ENCODE data around the gene NUPR2. TPM values are rescaled to one million over a fixed set of nuclear protein-coding genes. Genes with fewer than 3 reads are reported as not detected.
"Not testable (repeated sequence)": the region's sequence is repeated elsewhere in the genome, so short reads cannot be mapped to it uniquely, and the experiment has no call there.

Gene NUPR2
- total and polyA plus RNA-seq, 3 donors from 2014 or later, result 171 to 785 (median 227) TPM

DNA sequence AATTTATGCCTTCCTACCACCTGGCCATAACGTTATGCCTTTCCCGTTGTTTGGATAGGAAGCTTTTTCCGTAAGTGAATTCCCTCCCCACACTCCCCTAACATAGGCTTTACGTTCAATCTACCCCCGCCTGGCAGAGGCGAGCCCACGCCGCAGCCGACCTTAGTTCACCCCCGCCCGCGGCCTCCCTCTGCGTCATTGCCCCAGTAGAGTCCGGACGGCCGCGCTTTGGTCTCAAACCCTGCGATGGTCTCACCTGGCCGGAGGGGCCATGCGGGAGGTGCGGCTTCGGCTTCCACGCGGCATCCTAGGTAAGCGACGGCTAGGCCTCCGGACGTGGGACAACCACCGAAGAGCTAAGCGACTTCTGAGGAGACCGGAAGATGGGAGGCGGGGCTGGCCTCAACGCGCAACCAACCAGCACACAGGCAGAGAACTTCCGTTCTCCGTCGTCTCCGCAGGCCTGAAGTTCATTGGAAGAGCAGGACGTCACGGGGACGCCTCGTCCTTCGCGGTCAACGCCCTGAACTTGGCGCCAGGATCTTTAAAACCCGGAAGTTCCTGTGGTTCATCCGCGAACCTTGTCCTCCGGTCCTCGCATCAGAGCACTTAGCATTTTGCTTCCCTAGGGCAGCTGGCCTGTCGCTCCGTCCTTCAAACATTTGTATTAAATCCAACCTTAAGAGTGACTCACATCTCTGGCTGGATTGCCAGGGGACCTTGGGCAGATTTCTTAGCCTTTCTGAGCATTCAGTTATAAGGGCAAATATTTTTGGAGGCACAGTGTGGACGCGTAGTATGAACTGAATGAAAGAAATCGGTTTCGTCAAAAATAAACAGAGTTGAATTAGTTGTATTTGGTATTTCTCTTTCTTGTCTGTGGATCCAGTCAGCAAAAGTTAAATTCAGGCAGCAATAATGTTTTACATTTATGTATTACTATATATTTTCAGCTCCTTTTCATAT is 9.8 kb downstream of the NUPR2 start, which contains the start of gene CHCHD2:
Gene CHCHD2, minus strand, starts transcription at position 369 of the 966 bp plus-strand sequence. Its CDS starts 63 bp downstream, at position 306.
- 1 to 2% methylated on average over 44 to 57 of the region's 57 CpGs for WGBS, 2 donors
- intact Hi-C loops (cut with DNase I; ENCODE audit: low total_unique reads), result no loop called here

GRCh38 chr7:56105508-56105907 is 10.7 kb downstream of the NUPR2 start:
- WGBS, 2 donors, result 12 to 15% methylated on average over 6 of the region's 6 CpGs

More for the DNA sequence above, 9.8 kb downstream of the NUPR2 start, which contains the start of gene CHCHD2:
- peaks cover 10% of the 10 kb centered on the region for H3K4me1 ChIP-seq
- TF ChIP-seq POLR2A (IDR thresholded peaks at IDR 0.05), result peak; percentile 43
- TF ChIP-seq, protein P1, sequence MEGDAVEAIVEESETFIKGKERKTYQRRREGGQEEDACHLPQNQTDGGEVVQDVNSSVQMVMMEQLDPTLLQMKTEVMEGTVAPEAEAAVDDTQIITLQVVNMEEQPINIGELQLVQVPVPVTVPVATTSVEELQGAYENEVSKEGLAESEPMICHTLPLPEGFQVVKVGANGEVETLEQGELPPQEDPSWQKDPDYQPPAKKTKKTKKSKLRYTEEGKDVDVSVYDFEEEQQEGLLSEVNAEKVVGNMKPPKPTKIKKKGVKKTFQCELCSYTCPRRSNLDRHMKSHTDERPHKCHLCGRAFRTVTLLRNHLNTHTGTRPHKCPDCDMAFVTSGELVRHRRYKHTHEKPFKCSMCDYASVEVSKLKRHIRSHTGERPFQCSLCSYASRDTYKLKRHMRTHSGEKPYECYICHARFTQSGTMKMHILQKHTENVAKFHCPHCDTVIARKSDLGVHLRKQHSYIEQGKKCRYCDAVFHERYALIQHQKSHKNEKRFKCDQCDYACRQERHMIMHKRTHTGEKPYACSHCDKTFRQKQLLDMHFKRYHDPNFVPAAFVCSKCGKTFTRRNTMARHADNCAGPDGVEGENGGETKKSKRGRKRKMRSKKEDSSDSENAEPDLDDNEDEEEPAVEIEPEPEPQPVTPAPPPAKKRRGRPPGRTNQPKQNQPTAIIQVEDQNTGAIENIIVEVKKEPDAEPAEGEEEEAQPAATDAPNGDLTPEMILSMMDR (IDR thresholded peaks at IDR 0.05), result no peak
- DNase-seq, result peak; percentile 99
- H3K4me3 ChIP-seq, result peak within 1 kb of the TSS; percentile 93 to 94
- no peaks in the 10 kb centered on the region for H3K36me3 ChIP-seq (ENCODE audit: low read depth, missing control alignments)
- no peaks in the 10 kb centered on the region for H3K9me3 ChIP-seq
- peak within 1 kb of the TSS; percentile 89 to 90 for H3K27ac ChIP-seq
- H3K27me3 ChIP-seq, result no peaks in the 10 kb centered on the region

DNA sequence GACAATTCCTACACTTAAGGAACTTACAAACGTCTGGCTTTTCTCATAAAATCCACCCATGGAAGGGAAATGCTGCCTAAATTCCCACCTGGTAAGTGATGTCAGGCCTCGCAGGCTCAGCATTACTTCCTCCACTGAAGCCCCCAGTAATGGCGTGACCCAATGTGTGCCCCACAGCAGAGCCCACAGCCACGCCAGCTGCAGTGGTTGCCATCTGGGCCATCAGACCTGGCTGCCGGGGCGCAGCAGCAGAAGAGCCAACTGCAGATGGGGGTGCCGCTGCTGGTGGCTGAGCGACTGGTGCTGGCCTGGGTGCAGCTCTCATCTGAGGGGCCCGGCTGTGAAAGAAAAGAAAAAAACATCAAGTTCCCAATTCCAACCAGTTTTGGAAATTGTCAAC is 12.1 kb downstream of the NUPR2 start:
- H3K9me3 ChIP-seq; H3K4me3 ChIP-seq; H3K27me3 ChIP-seq; intact Hi-C loops (cut with DNase I; ENCODE audit: low total_unique reads); DNase-seq; H3K27ac ChIP-seq; H3K36me3 ChIP-seq (ENCODE audit: low read depth, missing control alignments): not testable (repeated sequence)
- H3K4me1 ChIP-seq, result peaks cover 10% of the 10 kb centered on the region
- 79 to 89% methylated on average over 8 to 9 of the region's 9 CpGs for WGBS, 2 donors

More at GRCh38 chr7:56105508-56105907, 10.7 kb downstream of the NUPR2 start:
- DNase-seq, result peak; percentile 53
- Histone ChIP-seq H3K9me3 (no peaks in the 10 kb centered on the region), H3K4me1 (peaks cover 10% of the 10 kb centered on the region), H3K27ac (peak overlapping the region; percentile 89 to 90), H3K27me3 (no peaks in the 10 kb centered on the region), H3K36me3 (ENCODE audit: low read depth, missing control alignments) (no peaks in the 10 kb centered on the region), H3K4me3 (peak overlapping the region; percentile 93 to 94)
- TF ChIP-seq, protein P1 (IDR thresholded peaks at IDR 0.05), result no peak
- intact Hi-C loops (cut with DNase I; ENCODE audit: low total_unique reads), result no loop called here

GRCh38 chr7:56099653-56100052 is 16.6 kb downstream of the NUPR2 start:
- intact Hi-C loops (cut with DNase I; ENCODE audit: low total_unique reads), result no loop called here
- Histone ChIP-seq H3K9me3 (no peaks in the 10 kb centered on the region), H3K4me1 (peaks cover 2% of the 10 kb centered on the region), H3K27me3 (no peaks in the 10 kb centered on the region), H3K27ac (no peak overlapping the region), H3K36me3 (ENCODE audit: low read depth, missing control alignments) (no peaks in the 10 kb centered on the region), H3K4me3 (no peak overlapping the region)
- 91 to 100% methylated on average over 3 of the region's 3 CpGs for WGBS, 2 donors
- no peak for DNase-seq
- TF ChIP-seq POLR2A (IDR thresholded peaks at IDR 0.05), result no peak
- TF ChIP-seq, protein P1 (IDR thresholded peaks at IDR 0.05), result no peak

- H3K4me3 ChIP-seq; H3K4me1 ChIP-seq; DNase-seq; intact Hi-C loops (cut with DNase I; ENCODE audit: low total_unique reads); H3K27me3 ChIP-seq; H3K9me3 ChIP-seq; H3K27ac ChIP-seq; H3K36me3 ChIP-seq (ENCODE audit: low read depth, missing control alignments): not testable (repeated sequence)
- WGBS, 2 donors, result 89 to 93% methylated on average over 8 of the region's 8 CpGs
Observed at GRCh38 chr7:56098187-56099008, 17.8 kb downstream of the NUPR2 start.

Data from testis (tissue), 3 donors.